ENCODE measurements around the gene DGKI. TPM values are rescaled to one million over a fixed set of nuclear protein-coding genes. Genes with fewer than 3 reads are reported as not detected.

The DGKI gene
- total RNA-seq, 1 experiment from 2014 or later: 0.15 TPM

DNA sequence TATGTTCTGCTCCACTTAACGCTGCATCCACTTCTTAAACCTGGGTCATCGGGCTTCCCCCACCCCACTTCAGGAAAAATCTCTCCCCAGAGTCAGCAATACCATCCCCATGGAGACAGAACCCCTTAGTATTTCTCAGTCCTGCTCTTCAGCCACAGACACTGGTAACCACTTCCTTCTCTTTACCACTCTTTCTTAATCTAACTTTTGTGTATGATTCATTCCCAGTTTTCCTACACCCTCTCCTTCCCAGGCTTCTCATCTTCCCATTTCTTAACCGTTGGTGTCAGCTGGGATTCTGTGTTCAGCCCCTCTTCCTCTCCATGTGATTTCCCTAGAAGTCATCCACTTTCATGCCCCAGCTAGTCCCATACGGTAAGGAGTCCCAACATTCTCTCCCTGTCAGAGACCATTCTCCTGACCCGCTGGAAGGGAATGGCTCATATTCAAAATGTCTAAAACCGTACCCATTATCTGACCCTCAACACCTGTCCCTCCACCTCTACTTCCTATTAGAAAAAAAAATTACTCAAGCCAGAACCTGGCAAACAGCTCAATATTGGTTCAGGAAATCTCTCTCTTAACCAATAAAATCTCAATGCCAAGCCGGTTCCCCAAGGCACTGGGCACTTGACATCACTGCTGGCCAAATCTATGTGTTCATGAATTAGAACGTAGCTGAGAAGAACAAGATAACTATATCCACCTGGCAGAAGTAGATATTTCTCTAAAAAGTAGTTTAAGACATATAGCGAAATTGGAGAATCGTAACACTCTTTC lies 89.4 kb downstream of the DGKI start (continued):
- TF ChIP-seq, protein P1, sequence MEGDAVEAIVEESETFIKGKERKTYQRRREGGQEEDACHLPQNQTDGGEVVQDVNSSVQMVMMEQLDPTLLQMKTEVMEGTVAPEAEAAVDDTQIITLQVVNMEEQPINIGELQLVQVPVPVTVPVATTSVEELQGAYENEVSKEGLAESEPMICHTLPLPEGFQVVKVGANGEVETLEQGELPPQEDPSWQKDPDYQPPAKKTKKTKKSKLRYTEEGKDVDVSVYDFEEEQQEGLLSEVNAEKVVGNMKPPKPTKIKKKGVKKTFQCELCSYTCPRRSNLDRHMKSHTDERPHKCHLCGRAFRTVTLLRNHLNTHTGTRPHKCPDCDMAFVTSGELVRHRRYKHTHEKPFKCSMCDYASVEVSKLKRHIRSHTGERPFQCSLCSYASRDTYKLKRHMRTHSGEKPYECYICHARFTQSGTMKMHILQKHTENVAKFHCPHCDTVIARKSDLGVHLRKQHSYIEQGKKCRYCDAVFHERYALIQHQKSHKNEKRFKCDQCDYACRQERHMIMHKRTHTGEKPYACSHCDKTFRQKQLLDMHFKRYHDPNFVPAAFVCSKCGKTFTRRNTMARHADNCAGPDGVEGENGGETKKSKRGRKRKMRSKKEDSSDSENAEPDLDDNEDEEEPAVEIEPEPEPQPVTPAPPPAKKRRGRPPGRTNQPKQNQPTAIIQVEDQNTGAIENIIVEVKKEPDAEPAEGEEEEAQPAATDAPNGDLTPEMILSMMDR (IDR thresholded peaks at IDR 0.05 in 2 of 3, conservative IDR thresholded peaks at IDR 0.05 in 1 of 3; ENCODE audit: borderline replicate concordance in 1 of 3, insufficient read depth in 1 of 3, low read depth in 2 of 3, low read length in 2 of 3): no peak
- no peak for TF ChIP-seq ZFX (IDR thresholded peaks at IDR 0.05)
- TF ChIP-seq EZH2phosphoT487 (IDR thresholded peaks at IDR 0.05; ENCODE audit: borderline replicate concordance): no peak
- TF ChIP-seq CBX3 (IDR thresholded peaks at IDR 0.05; ENCODE audit: low read depth): no peak
- no peak for TF ChIP-seq ZNF274 (IDR thresholded peaks at IDR 0.05; ENCODE audit: low read depth, low read length)

DNA sequence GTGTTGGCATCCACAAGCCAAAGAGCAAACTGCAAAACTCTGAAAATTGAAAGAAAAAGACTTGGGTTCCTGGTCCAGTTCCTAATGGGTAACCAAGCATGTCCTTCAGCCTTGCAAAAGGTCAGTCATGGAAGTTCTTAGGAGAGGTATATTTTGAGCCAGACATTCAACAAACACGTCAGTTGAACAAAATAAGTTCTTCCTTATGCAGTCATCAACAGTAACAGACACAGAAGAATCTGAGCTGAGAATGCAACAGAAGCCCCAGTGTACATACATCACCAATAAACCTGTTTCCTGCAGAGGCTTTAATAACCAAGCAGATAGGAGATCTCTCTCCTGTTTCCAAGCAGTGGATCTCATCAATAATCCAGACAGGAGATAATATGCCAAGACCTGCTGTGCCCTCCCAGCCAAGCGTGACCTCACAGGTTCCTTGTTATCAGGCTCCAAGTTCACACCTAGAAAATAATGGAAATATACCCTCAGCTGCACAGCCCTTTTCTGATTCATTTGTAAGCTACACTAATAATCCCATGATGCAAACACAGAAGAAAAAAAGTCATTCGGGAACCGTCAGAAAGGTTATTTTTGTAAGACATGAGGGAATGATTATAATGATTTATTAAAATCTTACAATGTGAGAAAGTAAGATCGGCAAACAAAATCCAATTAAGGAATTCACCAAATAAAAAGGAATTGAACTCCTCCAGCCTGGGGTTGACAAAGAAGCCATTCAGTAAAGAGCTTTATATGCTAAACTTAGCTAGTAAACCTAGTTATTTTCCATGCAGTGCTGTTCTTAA lies 90.7 kb downstream of the DGKI start:
- ATAC-seq (no peak), DNase-seq (ENCODE audit: low read depth, low spot score) (no peak)
- POLR2A ChIA-PET: no interaction called here
- no peaks in the 10 kb centered on the region for H3K4me1 ChIP-seq (ENCODE audit: control insufficient read depth in 1 of 2, insufficient read depth in 2 of 2, low read length in 2 of 2)
- intact Hi-C loops (cut with micrococcal nuclease): no loop called here
- H3K9me3 ChIP-seq (ENCODE audit: control insufficient read depth in 1 of 2, insufficient read depth in 1 of 2, low read depth in 1 of 2, low read length in 2 of 2): no peaks in the 10 kb centered on the region
- no peak overlapping the region for H3K4me2 ChIP-seq (ENCODE audit: low read length)
- no peak overlapping the region for H3K9ac ChIP-seq (ENCODE audit: low read length)
- no peaks in the 10 kb centered on the region for H3K79me2 ChIP-seq (ENCODE audit: insufficient read depth, low read length)
- no peak for TF ChIP-seq SIN3A (IDR thresholded peaks at IDR 0.05; ENCODE audit: low read depth)
- no peak for TF ChIP-seq RAD21 (IDR thresholded peaks at IDR 0.05; ENCODE audit: low read depth)
- TF ChIP-seq FOSL1 (IDR thresholded peaks at IDR 0.05; ENCODE audit: low read depth): no peak
- BruUV-seq (replicated peaks): no TSS peak
- no peaks in the 10 kb centered on the region for H3K9me2 ChIP-seq (ENCODE audit: insufficient read depth)
- H4K20me1 ChIP-seq (ENCODE audit: insufficient read depth): no peaks in the 10 kb centered on the region
- CTCF ChIA-PET: no interaction called here
- no peak overlapping the region for H2AFZ ChIP-seq (ENCODE audit: low read depth, low read length, poor library complexity, severe bottlenecking)
- no peaks in the 10 kb centered on the region for H3K36me3 ChIP-seq (ENCODE audit: control insufficient read depth in 1 of 2, insufficient read depth in 2 of 2, low read length in 2 of 2)
- no peak overlapping the region for H3K4me3 ChIP-seq (replicated peaks in 1 of 2; ENCODE audit: low read depth in 1 of 2, low read length in 2 of 2)
- H3K27ac ChIP-seq (ENCODE audit: low read depth, low read length): no peak overlapping the region
- RAD21 ChIA-PET (ENCODE audit: low non-redundant PET in 1 of 2, low total read pairs in 2 of 2, uncharacterized antibody in 2 of 2, unreplicated experiment in 2 of 2): no interaction called here
- peaks cover 65% of the 10 kb centered on the region for H3K27me3 ChIP-seq (ENCODE audit: insufficient read depth, low read length)

Measured in HCT116 (cell line).